GM19035 (cell line): ENCODE results near the gene ZNF488.
"Not testable (repeated sequence)": the region's sequence is repeated elsewhere in the genome, so short reads cannot be mapped to it uniquely, and the experiment has no call there.

ENCODE experiments used
- ATAC-seq: cut with Tn5 transposase; IDR thresholded peaks from one replicate; pipeline ENCODE4 v1.9.1; 2021; ENCODE audit not compliant: unreplicated experiment

Gene ZNF488

DNA sequence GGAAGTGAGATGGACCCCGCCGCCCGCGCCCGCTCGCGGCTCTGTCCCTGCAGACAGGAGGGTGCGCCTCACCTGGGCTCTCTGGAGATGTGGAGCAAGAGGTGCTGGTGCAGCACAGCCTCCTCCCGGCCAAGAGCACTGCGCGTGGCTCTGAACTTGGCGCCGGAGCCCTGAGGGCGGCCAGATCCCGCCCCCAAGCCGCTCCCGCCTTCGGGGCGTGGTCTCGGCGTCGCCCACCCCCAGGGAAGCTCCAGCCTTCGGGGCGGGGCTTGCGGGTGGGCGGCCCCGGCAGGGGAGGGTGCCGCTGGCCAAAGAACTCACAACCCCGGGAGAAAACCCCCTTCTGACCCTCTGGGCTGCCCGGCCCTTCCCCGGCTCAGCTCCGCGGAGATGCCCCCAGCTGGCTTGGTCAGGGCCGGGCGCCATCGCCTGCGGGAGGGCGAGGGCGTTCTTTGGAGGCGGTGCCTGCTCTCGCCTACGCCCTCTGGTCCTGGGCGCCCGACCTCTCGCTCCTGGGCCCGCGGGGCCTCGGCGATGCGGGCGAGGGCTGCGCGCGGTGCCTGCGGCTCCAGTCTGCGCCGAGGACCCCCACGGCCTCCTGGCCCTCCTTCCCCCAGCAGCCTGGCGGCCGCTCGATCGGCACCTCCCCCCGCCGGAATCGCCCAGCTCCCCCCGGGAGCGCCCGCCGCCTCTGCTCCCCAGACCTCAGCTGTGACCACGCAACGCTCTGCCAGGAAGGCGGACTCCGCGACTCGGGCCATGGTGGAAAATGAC, at the start of gene ZNF488:
Gene ZNF488 (minus strand): TSS at position 146 of the 774 bp plus-strand sequence. CDS start 15,464 bp downstream, outside the sequence.
- ATAC-seq = peak; percentile 96

DNA sequence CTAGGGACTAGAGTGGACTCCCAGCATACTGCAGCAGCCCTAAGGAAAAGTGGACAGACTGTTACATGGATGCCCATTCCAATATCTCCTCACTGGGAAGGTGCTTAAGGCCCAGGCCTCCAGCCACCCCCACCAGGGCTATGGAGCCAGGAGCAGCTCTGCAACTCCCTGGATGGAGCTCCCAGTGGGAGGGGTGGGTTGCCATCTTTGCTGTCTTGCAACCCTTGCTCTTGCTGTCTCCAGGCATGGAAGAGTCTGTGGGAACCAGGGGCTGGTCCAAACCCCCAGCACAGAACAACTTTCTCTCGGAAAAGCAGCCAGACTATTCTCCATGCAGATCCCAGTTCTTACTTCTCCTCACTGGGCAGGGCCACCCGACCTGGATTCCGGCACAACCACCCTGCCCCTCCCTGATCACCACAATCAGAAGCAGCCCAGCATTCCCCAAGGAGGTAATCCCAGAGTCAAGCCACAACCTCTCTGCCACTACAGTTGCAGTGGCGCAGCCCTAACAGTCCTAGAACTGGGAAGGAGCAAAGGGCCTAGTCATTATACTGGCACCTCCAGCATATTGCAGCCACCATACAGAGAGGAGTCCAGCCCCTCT, 41.8 kb upstream of the ZNF488 start:
- no peak for ATAC-seq

DNA sequence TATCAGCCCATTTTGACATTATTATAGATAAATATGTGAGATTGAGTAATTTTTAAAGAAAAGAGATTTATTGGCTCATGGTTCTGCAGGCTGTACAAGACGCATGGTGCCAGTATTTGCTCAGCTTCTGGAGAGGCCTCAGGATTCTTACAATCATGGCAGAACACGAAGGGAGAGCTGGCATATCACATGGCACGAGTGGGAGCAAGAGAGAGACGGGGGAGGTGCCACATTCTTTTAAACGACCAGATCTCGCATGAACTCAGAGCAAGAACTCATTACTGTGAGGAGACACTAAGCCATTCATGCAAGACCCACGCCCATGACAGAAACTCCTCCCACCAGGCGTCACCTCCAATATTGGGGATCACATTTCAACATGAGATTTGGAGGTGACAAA, 40.1 kb upstream of the ZNF488 start:
- no peak for ATAC-seq

DNA sequence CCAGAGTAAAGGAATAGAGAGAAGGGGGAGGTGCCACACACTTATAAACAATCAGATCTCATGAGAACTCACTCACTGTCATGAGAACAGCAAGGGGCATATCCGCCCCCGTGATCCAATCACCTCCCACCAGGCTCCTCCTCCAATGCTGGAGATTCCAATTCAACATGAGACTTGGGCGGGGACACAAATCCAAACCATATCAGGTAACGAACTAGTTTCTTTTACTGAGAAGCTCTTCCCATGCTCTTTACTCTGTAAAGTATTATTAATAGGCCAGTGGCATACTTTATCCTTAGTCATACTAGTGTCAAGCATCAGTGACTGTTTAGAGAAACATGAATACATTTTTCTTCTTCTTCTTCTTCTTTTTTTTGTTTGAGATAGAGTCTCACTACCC, 39.4 kb upstream of the ZNF488 start:
- ATAC-seq = no peak

- no peak for ATAC-seq
These were observed 37.2 kb upstream of the ZNF488 start for GRCh38 chr10:47421057-47421952.

DNA sequence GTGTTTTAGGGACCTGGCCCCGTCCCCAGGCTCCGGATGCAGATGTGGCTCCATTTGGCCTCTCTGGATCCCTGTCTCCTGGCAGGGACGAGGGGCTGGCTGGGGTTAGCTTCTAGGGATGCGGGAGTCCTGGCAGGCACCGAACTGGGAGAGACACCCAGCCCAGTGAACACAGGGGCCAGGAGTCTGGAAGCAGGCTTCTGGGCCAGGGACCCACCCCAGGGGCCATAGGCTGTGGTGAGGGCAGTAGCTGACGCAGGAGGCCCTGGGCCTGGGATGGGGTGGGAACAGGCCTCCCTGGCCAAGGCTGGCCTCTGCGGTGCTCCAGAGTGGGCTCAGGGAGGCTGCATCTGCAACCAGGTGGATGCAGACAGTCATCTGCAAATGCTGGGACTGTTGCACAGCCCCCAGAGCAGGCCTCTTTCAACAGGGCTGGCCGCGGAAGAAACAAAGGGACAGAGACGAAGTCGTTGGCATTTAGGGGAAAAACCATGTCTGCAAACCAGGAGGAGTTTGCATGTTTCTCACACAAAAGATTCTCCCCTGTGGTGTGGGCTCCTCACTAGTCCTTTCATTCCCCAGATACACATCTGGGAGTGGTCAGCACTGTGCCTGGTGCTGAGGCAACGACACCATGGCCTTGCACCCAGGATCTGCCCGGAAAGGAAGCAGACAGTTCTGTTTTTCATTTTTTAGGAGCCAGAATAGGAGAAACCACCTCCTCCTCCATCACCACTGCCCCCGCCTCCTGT, 36.4 kb upstream of the ZNF488 start:
- ATAC-seq = no peak

DNA sequence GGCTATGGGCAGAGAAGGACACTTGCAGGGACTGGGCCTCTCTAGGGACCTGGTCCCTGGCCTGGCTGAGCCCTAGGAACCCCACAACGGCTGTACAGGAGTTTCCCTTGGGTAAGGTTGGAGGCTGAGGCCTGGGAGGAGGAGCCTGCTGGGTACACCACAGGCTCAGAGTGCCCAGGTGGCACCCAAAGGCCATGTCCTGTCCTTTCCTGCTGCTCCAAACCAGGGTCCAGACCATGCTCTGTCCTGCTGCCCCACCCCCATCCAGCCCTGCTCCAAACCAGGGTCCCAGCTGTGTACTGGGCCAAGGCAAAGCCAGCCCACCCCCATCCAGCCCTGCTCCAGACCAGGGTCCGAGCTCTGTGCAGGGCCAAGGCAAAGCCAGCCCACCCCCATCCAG, 35.3 kb upstream of the ZNF488 start:
- ATAC-seq = no peak

DNA sequence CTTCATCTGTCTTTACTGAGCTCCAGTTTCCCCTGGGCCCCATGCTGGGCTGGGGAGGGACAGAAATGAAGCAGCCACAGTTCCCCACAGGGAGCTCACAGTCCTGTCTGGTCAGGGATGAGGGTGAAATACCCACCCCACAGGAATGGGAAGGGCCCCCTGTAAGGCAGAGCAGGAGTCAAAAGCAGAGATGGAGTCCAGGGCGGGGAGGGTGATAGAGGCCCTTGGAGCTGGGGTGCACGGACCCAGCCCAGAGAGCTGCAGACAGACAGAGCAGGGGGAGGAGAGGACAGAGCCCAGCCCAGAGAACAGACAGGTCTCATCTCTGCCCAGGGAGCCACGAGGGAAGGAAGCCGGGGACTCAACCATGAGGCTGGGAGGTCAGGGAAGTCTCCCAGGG, 34.9 kb upstream of the ZNF488 start:
- ATAC-seq = no peak

DNA sequence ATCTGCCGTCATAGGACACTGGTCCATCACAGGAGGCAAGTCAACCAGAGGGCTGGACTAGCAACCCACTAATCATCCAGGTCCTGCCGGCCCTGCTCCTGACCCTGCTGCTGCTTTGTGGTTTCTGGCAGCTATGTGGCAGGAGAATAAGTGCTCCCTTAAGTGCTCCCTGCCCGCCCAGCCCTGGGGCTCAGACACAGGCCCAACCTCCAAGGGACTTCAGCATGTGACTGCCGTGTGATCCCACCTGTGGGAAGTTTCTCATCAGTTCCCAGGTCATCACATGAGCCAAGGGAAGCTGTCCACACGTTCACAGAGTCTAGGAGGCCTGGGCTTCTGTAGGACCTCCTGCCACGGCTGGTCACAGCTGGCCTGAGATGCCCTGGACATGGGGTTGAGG, 34.2 kb upstream of the ZNF488 start:
- no peak for ATAC-seq

DNA sequence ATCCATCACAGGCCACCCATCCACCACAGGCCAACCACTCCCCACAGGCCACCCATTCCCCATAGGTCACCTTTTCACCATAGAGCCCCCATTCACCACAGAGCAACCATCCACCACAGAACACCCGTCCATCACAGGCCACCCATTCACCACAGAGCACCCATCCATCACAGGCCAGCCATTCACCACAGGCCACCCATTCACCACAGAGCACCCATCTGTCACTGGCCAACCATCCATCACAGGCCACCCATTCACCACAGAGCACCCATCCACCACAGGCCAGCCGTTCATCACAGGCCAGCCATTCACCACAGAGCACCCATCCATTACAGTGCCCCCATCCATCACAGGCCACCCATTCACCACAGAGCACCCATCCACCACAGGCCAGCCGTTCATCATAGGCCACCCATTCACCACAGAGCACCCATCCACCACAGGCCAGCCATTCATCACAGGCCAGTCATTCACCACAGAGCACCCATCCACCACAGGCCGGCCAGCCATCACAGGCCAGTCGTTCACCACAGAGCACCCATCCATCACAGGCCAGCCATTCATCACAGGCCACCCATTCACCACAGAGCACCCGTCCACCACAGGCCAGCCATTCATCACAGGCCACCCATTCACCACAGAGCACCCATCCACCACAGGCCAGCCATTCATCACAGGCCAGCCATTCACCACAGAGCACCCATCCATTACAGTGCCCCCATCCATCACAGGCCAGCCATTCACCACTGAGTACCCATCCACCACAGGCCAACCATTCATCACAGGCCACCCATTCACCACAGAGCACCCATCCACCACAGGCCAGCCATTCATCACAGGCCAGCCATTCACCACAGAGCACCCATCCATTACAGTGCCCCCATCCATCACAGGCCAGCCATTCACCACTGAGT, 32.5 kb upstream of the ZNF488 start:
- ATAC-seq = not testable (repeated sequence)

- ATAC-seq = no peak
These were observed 31.6 kb upstream of the ZNF488 start for GRCh38 chr10:47415520-47416304.

DNA sequence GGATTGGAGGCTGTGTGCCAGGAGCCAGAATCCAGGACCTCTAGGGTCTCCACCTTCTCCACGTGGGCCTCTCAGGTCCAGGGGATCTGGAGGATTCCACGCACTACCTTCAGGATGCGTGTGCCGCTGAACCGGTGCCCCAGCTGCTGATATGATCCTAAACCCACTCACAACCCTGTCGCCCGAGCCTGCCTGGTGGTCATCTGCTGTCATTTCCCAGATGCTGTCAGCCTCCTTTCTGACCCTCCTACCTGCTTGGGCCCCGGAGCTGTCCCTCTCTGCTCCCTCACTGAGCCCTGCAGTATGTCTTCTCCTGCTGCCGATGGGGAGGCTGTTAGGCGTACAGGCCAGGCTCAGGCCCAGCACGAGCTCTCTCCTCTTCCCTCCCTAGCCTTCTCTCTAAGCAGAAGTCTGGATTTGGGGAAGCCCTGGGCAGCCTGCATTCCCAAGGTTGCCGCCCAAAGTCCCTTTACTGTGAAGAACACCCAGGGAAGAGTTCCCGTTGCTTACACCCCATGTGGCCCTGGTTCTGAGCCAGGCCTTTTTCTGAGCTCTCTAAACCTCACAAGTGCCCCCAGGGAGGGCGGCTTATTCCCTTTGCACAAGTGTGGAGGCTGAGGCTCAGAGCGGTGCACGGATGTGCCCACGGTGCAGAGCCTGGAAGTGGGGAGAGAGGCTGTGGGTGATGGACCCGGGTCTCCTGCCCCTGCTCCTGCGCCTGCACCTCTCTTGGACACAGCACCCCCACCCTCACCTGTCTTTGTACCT, 30.8 kb upstream of the ZNF488 start:
- ATAC-seq = no peak

- no peak for ATAC-seq
These were observed 30.1 kb upstream of the ZNF488 start for GRCh38 chr10:47414227-47414592.

- ATAC-seq = no peak
These were observed 29.6 kb upstream of the ZNF488 start for GRCh38 chr10:47413531-47414226.

GRCh38 chr10:47412869-47413268, 28.8 kb upstream of the ZNF488 start:
- ATAC-seq = no peak

- no peak for ATAC-seq
These were observed 28.2 kb upstream of the ZNF488 start for GRCh38 chr10:47412177-47412730.

GRCh38 chr10:47410862-47411261, 26.8 kb upstream of the ZNF488 start:
- ATAC-seq = no peak

GRCh38 chr10:47410271-47410670, 26.2 kb upstream of the ZNF488 start:
- no peak for ATAC-seq
